HG03354 (cell line): ENCODE measurements around the gene ZBTB48.
"Not testable (repeated sequence)": the region's sequence is repeated elsewhere in the genome, so short reads cannot be mapped to it uniquely, and the experiment has no call there.

ENCODE experiments used
- ATAC-seq: cut with Tn5 transposase; IDR thresholded peaks from one replicate; pipeline ENCODE4 v1.9.1; 2021; ENCODE audit warnings: mild to moderate bottlenecking; ENCODE audit not compliant: unreplicated experiment, poor library complexity, severe bottlenecking

Gene ZBTB48

DNA sequence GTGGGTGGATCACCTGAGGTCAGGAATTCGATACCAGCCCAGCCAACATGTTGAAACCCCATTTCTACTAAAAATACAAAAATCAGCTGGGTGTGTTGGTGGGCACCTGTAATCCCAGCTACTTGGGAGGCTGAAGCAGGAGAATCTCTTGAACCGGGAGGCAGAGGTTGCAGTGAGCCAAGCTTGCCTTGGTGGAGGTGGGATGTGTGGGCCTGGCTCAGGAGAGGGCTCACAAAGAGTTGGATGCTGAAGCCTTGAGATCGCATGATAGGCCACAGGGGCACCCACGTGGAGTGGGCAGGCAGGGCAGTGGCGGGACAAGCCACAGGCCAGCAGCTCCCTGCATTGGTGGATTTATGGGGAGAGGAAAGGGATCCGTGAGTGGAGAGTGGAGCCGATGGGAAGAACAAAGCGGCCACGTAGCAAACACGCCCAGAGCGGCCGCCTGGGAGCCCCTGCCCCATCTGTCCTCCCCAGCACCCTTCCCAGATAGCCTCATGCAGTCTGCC lies 49.2 kb downstream of the ZBTB48 start:
- ATAC-seq: no peak

DNA sequence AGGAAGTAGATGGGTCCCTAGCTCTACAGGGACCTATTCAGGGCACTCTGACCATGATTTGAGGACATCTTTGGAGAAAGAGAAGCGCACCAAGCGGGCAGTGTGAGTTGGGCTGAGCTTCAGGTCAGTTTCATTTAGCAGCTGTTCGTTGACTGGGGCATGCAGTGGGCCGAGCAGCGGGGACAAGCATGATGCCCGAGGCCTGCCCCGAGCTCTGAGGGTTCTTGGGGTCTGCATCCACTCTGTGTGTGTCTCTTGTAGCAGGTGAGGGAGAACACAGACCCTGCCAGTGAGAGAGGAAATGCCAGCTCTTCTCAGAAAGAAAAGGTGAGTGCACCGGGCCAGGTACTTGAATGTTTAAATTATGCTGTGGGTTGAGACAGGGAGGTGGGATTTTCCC lies 50.2 kb downstream of the ZBTB48 start:
- no peak for ATAC-seq

GRCh38 chr1:6631058-6631457 lies 51.3 kb downstream of the ZBTB48 start:
- ATAC-seq: no peak

GRCh38 chr1:6632588-6633514 lies 53.1 kb downstream of the ZBTB48 start:
- ATAC-seq: no peak

- ATAC-seq: no peak
Measured at GRCh38 chr1:6634371-6635052, 54.7 kb downstream of the ZBTB48 start.

GRCh38 chr1:6635161-6635909 lies 55.5 kb downstream of the ZBTB48 start:
- no peak for ATAC-seq

GRCh38 chr1:6635910-6636760 lies 56.3 kb downstream of the ZBTB48 start:
- no peak for ATAC-seq

- ATAC-seq: not testable (repeated sequence)
Measured at GRCh38 chr1:6636778-6637177, 57.0 kb downstream of the ZBTB48 start.

- no peak for ATAC-seq
Measured at GRCh38 chr1:6637770-6638169, 58.0 kb downstream of the ZBTB48 start.

- no peak for ATAC-seq
Measured at GRCh38 chr1:6638226-6638625, 58.4 kb downstream of the ZBTB48 start.
